ENCODE measurements around the gene ALG6.
"Not testable (repeated sequence)": the region's sequence is repeated elsewhere in the genome, so short reads cannot be mapped to it uniquely, and the experiment has no call there.

Gene ALG6

GRCh38 chr1:63411066-63411465, 43.6 kb downstream of the ALG6 start:
- H3K4me3 ChIP-seq (ENCODE audit: insufficient read depth, low read depth, low read length) = no peak overlapping the region

DNA sequence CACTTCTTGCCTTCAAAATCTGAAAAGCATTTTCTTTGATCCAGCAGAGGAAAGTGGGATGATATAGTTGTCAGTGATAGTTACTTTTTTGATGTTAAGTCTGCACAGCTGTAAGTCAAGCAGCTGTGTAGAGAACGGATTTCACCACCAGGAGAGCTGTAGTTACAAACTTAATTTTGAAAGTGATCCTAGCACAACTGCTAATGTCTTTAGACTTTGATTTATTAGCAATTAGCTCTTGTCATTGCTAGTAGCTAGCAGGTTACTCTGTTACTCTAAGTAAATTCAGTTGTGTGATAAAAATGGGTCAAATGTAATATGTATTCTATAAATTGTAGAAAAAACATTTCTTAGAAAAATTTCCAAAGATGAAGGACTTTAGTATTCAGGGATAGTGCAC, 46.0 kb downstream of the ALG6 start:
- Histone ChIP-seq H3K9me3 (ENCODE audit: control insufficient read depth, low read length) (no peaks in the 10 kb centered on the region), H3K27ac (ENCODE audit: insufficient read depth, low read depth, low read length, poor library complexity, severe bottlenecking) (no peak overlapping the region), H3K27me3 (ENCODE audit: control insufficient read depth, insufficient read depth, low read length, poor library complexity, severe bottlenecking) (no peaks in the 10 kb centered on the region), H3K4me3 (ENCODE audit: insufficient read depth, low read depth, low read length) (no peak overlapping the region), H3K4me1 (ENCODE audit: control insufficient read depth, insufficient read depth, low read length) (no peaks in the 10 kb centered on the region), H3K36me3 (ENCODE audit: control insufficient read depth, insufficient read depth, low read length) (no peaks in the 10 kb centered on the region)
- 83 to 91% methylated on average over 1 of the region's 1 CpG for WGBS, 2 experiments

More at GRCh38 chr1:63411066-63411465, 43.6 kb downstream of the ALG6 start:
- no peak overlapping the region for H3K27ac ChIP-seq (ENCODE audit: insufficient read depth, low read depth, low read length, poor library complexity, severe bottlenecking)
- H3K9me3 ChIP-seq (ENCODE audit: control insufficient read depth, low read length) = no peaks in the 10 kb centered on the region
- 73 to 96% methylated on average over 2 of the region's 2 CpGs for WGBS, 2 experiments
- no peaks in the 10 kb centered on the region for H3K27me3 ChIP-seq (ENCODE audit: control insufficient read depth, insufficient read depth, low read length, poor library complexity, severe bottlenecking)
- H3K36me3 ChIP-seq (ENCODE audit: control insufficient read depth, insufficient read depth, low read length) = no peaks in the 10 kb centered on the region
- H3K4me1 ChIP-seq (ENCODE audit: control insufficient read depth, insufficient read depth, low read length) = no peaks in the 10 kb centered on the region

GRCh38 chr1:63414691-63415365, 47.4 kb downstream of the ALG6 start:
- no peaks in the 10 kb centered on the region for H3K36me3 ChIP-seq (ENCODE audit: control insufficient read depth, insufficient read depth, low read length)
- 86 to 94% methylated on average over 3 of the region's 3 CpGs for WGBS, 2 experiments
- H3K9me3 ChIP-seq (ENCODE audit: control insufficient read depth, low read length) = no peaks in the 10 kb centered on the region
- no peak overlapping the region for H3K27ac ChIP-seq (ENCODE audit: insufficient read depth, low read depth, low read length, poor library complexity, severe bottlenecking)
- H3K4me1 ChIP-seq (ENCODE audit: control insufficient read depth, insufficient read depth, low read length) = no peaks in the 10 kb centered on the region
- no peaks in the 10 kb centered on the region for H3K27me3 ChIP-seq (ENCODE audit: control insufficient read depth, insufficient read depth, low read length, poor library complexity, severe bottlenecking)
- H3K4me3 ChIP-seq (ENCODE audit: insufficient read depth, low read depth, low read length) = no peak overlapping the region

DNA sequence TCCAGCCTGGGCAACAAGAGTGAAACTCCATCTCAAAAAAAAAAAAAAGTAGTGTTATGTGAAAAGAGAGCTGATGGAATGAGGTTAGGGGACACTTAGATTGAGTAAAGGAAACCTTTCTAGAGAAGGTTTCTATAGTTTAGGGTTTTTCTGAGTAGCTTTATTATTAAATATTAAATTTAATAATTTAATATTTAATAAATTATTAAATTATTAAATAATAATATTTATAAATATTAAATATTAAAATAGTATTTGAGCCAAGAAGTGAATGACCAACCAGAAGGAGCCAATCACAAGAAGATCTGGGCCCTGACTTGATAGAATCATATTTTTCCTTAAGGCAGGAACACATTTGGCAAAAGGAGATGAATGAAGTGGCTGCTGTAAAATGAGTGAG, 50.7 kb downstream of the ALG6 start:
- Histone ChIP-seq H3K27me3 (ENCODE audit: control insufficient read depth, insufficient read depth, low read length, poor library complexity, severe bottlenecking) (no peaks in the 10 kb centered on the region), H3K27ac (ENCODE audit: insufficient read depth, low read depth, low read length, poor library complexity, severe bottlenecking) (no peak overlapping the region), H3K4me1 (ENCODE audit: control insufficient read depth, insufficient read depth, low read length) (no peaks in the 10 kb centered on the region)

DNA sequence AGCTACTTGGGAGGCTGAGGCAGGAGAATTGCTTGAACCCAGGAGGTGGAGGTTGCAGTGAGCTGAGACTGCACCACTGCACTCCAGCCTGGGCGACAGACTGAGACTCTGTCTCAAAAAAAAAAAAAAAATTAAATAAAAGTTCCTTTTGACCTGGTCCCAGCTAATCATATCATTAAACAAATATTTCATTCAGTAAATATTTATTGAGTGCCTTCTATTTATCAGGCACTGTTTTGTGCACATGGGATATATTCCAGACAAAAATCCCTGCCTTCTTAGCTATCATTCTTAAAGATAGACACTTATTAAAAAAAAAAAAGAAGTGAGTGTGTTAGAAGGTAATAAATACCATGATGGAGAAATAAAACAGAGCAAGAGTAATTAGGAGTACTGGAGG, 53.3 kb downstream of the ALG6 start:
- H3K27me3 ChIP-seq (ENCODE audit: control insufficient read depth, insufficient read depth, low read length, poor library complexity, severe bottlenecking); H3K9me3 ChIP-seq (ENCODE audit: control insufficient read depth, low read length); H3K4me1 ChIP-seq (ENCODE audit: control insufficient read depth, insufficient read depth, low read length); H3K27ac ChIP-seq (ENCODE audit: insufficient read depth, low read depth, low read length, poor library complexity, severe bottlenecking); H3K36me3 ChIP-seq (ENCODE audit: control insufficient read depth, insufficient read depth, low read length); H3K4me3 ChIP-seq (ENCODE audit: insufficient read depth, low read depth, low read length): not testable (repeated sequence)
- 83 to 93% methylated on average over 1 of the region's 1 CpG for WGBS, 2 experiments

More for the DNA sequence above, 50.7 kb downstream of the ALG6 start:
- Histone ChIP-seq H3K9me3 (ENCODE audit: control insufficient read depth, low read length) (no peaks in the 10 kb centered on the region), H3K36me3 (ENCODE audit: control insufficient read depth, insufficient read depth, low read length) (no peaks in the 10 kb centered on the region), H3K4me3 (ENCODE audit: insufficient read depth, low read depth, low read length) (no peak overlapping the region)

DNA sequence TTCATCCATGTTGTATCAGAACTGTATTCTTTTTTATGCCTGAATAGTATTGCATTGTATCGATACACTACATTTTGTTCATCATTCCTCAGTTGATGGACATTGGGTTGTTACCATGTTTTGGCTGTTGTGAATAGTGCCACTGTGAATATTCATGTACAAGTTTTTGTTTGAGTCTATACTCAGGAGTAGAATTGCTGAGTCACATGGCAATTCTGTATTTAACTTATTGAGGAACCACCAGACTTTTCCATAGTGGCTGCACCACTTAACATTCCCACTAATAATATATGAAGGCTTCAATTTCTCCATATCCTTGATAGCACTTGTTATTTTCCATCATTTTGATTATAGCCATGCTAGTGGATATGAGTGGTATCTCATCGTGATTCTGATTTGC, 56.2 kb downstream of the ALG6 start:
- no peaks in the 10 kb centered on the region for H3K36me3 ChIP-seq (ENCODE audit: control insufficient read depth, insufficient read depth, low read length)
- WGBS, 2 experiments = 100% methylated on average over 1 to 2 of the region's 2 CpGs
- H3K4me3 ChIP-seq (ENCODE audit: insufficient read depth, low read depth, low read length) = no peak overlapping the region
- no peaks in the 10 kb centered on the region for H3K9me3 ChIP-seq (ENCODE audit: control insufficient read depth, low read length)
- H3K27ac ChIP-seq (ENCODE audit: insufficient read depth, low read depth, low read length, poor library complexity, severe bottlenecking) = no peak overlapping the region
- H3K4me1 ChIP-seq (ENCODE audit: control insufficient read depth, insufficient read depth, low read length) = no peaks in the 10 kb centered on the region
- H3K27me3 ChIP-seq (ENCODE audit: control insufficient read depth, insufficient read depth, low read length, poor library complexity, severe bottlenecking) = no peaks in the 10 kb centered on the region

- no peaks in the 10 kb centered on the region for H3K36me3 ChIP-seq (ENCODE audit: control insufficient read depth, insufficient read depth, low read length)
These were observed 61.4 kb downstream of the ALG6 start for GRCh38 chr1:63428815-63429214.

DNA sequence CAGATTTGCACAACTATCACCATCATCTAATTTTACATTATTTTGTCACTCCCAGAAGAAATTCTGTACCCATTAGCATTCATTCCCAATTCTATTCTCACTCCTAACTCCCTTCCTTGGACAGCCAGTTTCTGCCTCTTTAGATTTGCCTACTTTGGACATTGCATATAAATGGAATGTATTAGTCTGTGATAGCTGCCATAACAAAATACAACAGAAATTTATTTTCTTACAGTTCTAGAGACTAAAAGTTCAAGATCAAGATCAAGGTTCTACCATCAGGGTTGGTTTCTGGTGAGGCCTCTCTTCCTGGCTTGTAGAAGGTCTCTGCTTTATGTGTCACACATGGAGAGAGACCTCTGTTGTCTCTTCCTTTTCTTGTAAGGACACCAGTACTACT, 61.9 kb downstream of the ALG6 start:
- no peaks in the 10 kb centered on the region for H3K27me3 ChIP-seq (ENCODE audit: control insufficient read depth, insufficient read depth, low read length, poor library complexity, severe bottlenecking)
- H3K9me3 ChIP-seq (ENCODE audit: control insufficient read depth, low read length) = no peaks in the 10 kb centered on the region
- no peak overlapping the region for H3K4me3 ChIP-seq (ENCODE audit: insufficient read depth, low read depth, low read length)
- H3K27ac ChIP-seq (ENCODE audit: insufficient read depth, low read depth, low read length, poor library complexity, severe bottlenecking) = no peak overlapping the region
- no peaks in the 10 kb centered on the region for H3K4me1 ChIP-seq (ENCODE audit: control insufficient read depth, insufficient read depth, low read length)
- H3K36me3 ChIP-seq (ENCODE audit: control insufficient read depth, insufficient read depth, low read length) = no peaks in the 10 kb centered on the region

More at GRCh38 chr1:63428815-63429214, 61.4 kb downstream of the ALG6 start:
- H3K27me3 ChIP-seq (ENCODE audit: control insufficient read depth, insufficient read depth, low read length, poor library complexity, severe bottlenecking) = no peaks in the 10 kb centered on the region
- H3K4me1 ChIP-seq (ENCODE audit: control insufficient read depth, insufficient read depth, low read length) = no peaks in the 10 kb centered on the region
- H3K27ac ChIP-seq (ENCODE audit: insufficient read depth, low read depth, low read length, poor library complexity, severe bottlenecking) = no peak overlapping the region
- H3K9me3 ChIP-seq (ENCODE audit: control insufficient read depth, low read length) = no peaks in the 10 kb centered on the region
- no peak overlapping the region for H3K4me3 ChIP-seq (ENCODE audit: insufficient read depth, low read depth, low read length)

- Histone ChIP-seq H3K4me3 (ENCODE audit: insufficient read depth, low read depth, low read length) (no peak overlapping the region), H3K4me1 (ENCODE audit: control insufficient read depth, insufficient read depth, low read length) (no peaks in the 10 kb centered on the region), H3K9me3 (ENCODE audit: control insufficient read depth, low read length) (no peaks in the 10 kb centered on the region), H3K27me3 (ENCODE audit: control insufficient read depth, insufficient read depth, low read length, poor library complexity, severe bottlenecking) (no peaks in the 10 kb centered on the region), H3K36me3 (ENCODE audit: control insufficient read depth, insufficient read depth, low read length) (no peaks in the 10 kb centered on the region), H3K27ac (ENCODE audit: insufficient read depth, low read depth, low read length, poor library complexity, severe bottlenecking) (no peak overlapping the region)
- 88% methylated on average over 4 of the region's 4 CpGs for WGBS, 2 experiments
These were observed 67.7 kb downstream of the ALG6 start for GRCh38 chr1:63435161-63435560.

DNA sequence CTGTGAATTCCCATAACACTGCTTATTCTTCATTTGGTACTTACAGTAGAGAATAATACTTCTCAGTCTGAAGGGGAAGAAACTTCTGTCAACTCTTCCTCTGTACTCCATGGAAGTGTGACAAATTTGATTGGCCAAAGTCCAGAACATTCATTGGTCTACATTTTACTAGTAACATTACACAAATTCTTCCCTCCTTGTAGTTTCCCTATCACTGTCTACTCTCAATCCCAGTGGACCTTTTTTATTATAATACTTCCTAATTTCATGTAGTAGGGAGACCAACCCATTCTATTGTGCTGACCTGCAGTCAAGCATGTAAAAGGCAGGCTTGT, 74.7 kb downstream of the ALG6 start:
- no peaks in the 10 kb centered on the region for H3K4me1 ChIP-seq (ENCODE audit: control insufficient read depth, insufficient read depth, low read length)

GRCh38 chr1:63448731-63449246, 81.4 kb downstream of the ALG6 start:
- Histone ChIP-seq H3K4me1 (ENCODE audit: control insufficient read depth, insufficient read depth, low read length) (no peaks in the 10 kb centered on the region), H3K27me3 (ENCODE audit: control insufficient read depth, insufficient read depth, low read length, poor library complexity, severe bottlenecking) (no peaks in the 10 kb centered on the region), H3K9me3 (ENCODE audit: control insufficient read depth, low read length) (no peaks in the 10 kb centered on the region), H3K36me3 (ENCODE audit: control insufficient read depth, insufficient read depth, low read length) (no peaks in the 10 kb centered on the region), H3K4me3 (ENCODE audit: insufficient read depth, low read depth, low read length) (no peak overlapping the region), H3K27ac (ENCODE audit: insufficient read depth, low read depth, low read length, poor library complexity, severe bottlenecking) (no peak overlapping the region)
- WGBS, 2 experiments = 99 to 100% methylated on average over 2 to 3 of the region's 3 CpGs

More for the DNA sequence above, 74.7 kb downstream of the ALG6 start:
- Histone ChIP-seq H3K27me3 (ENCODE audit: control insufficient read depth, insufficient read depth, low read length, poor library complexity, severe bottlenecking) (no peaks in the 10 kb centered on the region), H3K27ac (ENCODE audit: insufficient read depth, low read depth, low read length, poor library complexity, severe bottlenecking) (no peak overlapping the region), H3K4me3 (ENCODE audit: insufficient read depth, low read depth, low read length) (no peak overlapping the region), H3K36me3 (ENCODE audit: control insufficient read depth, insufficient read depth, low read length) (no peaks in the 10 kb centered on the region), H3K9me3 (ENCODE audit: control insufficient read depth, low read length) (no peaks in the 10 kb centered on the region)
